NCI-H526 treated with DMSO at 0.1 percent for 48 hours (cell line): ENCODE measurements around the gene SCN11A.
"Not testable (repeated sequence)": the region's sequence is repeated elsewhere in the genome, so short reads cannot be mapped to it uniquely, and the experiment has no call there.

Experiments used
- DNase-seq: peaks from one replicate; lab custom pipeline; 2025; lab: John Stamatoyannopoulos, UW

The SCN11A gene

GRCh38 chr3:39065197-39065596 lies 13.5 kb upstream of the SCN11A start:
- peak; percentile 35 for DNase-seq

GRCh38 chr3:39064646-39065045 lies 12.9 kb upstream of the SCN11A start:
- DNase-seq = no peak

DNA sequence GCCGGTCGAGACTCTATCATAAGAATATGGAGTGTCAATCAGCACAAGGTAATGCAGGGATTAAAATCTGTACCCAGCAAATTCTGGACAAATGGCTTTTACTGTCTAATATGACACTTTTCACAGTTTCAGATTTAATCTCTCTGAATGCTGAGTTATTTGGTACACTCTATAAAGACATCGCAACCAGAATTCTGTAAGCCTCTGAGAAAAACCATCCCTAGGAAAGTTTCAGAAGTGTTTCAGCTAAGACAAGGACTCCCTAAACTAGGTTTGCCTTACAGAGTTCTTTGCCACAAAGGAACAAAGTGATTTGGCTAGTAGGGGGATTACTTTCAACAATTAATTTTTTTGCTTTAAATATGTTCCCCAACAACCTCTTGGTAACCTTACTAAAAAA lies 11.4 kb upstream of the SCN11A start:
- DNase-seq = no peak

GRCh38 chr3:39062180-39062579 lies 10.4 kb upstream of the SCN11A start:
- no peak for DNase-seq

DNA sequence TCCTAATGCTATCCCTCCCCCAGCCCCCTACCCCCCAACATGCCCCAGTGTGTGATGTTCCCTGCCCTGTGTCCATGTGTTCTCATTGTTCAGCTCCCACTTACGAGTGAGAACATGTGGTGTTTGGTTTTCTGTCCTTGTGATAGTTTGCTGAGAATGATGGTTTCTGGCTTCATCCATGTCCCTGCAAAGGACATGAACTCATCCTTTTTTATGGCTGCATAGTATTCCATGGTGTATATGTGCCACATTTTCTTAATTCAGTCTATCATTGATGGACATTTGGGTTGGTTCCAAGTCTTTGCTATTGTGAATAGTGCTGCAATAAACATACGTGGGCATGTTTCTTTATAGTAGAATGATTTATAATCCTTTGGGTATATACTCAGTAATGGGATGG lies 9.5 kb upstream of the SCN11A start:
- not testable (repeated sequence) for DNase-seq

- DNase-seq = no peak
Measured at GRCh38 chr3:39056151-39056550, 4.4 kb upstream of the SCN11A start.

DNA sequence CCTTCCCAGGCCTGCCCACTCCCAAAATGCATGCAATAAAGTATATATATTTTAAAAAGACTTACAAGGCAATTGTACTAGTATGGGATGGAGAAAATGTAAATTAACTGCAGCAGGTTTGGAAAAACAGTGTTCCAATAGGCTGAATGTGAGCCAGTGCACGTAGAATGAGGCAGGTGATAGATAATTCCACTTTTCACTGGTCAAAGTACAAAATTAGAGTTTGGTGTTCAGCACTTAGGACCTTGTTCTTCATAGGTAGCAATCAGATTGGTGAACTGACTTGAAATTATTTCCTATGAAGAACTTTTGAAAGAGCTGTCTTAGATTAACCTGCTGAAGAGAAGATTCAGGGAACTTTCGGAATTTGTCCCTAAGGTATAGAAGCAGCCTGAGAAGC lies 2.0 kb upstream of the SCN11A start:
- no peak for DNase-seq

DNA sequence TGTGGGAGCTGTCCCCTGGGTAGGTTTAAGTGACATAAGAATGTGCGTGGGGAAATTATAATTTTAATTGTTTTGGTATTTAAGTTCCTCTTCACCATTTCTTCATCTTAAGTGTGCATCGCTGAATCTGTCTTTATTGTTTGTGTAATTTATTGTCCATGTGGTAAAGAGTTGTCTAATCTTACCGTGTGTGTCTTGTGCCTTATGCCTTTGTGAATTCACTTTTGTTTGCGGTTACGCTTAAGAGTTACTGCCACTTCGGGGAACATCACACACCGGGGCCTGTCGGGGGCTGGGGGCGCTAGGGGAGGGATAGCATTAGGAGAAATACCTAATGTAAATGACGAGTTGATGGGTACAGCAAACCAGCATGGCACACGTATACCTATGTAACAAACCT lies 839 bp upstream of the SCN11A start:
- no peak for DNase-seq

DNA sequence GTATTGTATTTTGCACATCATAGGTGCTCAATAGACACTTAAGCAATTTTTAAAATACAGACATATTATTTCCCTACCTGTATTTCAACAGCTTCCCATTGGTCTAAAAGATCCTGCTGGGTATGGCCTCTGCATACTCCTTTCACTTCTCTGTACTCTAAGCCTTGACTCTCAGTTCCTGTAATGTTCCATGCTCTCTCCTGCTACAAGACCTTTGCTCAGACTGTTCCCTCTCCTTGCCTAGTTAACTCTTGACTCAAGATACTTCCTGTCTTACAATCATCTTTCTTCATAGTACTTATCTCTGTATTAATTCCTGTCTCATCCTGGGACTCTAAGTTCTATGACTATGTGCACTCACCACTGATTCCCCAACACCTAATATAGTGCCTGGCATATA lies 1.7 kb downstream of the SCN11A start:
- DNase-seq = no peak

DNA sequence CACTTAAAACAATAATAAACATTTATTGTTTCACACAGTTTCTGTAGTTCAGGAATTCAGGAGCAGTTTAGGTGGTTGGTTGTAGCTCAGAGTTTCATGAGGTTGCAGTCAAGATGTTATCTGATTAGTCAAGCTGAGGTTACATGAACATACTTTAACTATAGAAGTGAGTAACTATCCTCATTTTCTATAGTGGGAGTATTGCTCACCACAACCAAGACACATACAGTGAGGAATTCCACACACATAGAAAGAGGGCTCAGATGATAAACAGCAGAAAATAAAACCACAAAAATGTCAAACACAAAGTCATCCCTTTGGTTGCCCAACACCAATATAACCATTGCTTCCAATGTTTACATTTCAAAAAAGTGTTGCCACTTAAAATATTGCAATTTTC lies 13.6 kb downstream of the SCN11A start:
- no peak for DNase-seq

- no peak for DNase-seq
Measured at GRCh38 chr3:39029556-39029955, 22.2 kb downstream of the SCN11A start.

DNA sequence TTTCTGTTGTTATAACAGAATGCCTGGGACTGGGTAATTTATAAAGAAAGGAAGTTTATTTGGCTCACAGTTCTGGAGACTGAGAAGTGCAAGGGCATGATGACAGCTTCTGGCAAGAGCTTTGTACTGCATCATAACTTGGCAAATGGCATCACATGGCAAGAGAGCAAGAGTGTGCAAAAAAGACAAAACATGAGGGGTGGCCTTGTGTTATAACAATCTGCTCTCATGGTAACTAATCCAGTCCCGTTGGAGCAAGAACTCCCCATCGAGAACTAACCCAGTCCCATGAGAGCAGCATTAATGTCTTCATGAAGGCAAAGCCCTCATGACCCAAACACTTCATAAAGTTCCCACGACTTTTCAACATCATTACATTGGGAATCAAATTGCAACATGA lies 23.2 kb downstream of the SCN11A start:
- DNase-seq = no peak

GRCh38 chr3:39025222-39025970 lies 26.3 kb downstream of the SCN11A start:
- DNase-seq = no peak

DNA sequence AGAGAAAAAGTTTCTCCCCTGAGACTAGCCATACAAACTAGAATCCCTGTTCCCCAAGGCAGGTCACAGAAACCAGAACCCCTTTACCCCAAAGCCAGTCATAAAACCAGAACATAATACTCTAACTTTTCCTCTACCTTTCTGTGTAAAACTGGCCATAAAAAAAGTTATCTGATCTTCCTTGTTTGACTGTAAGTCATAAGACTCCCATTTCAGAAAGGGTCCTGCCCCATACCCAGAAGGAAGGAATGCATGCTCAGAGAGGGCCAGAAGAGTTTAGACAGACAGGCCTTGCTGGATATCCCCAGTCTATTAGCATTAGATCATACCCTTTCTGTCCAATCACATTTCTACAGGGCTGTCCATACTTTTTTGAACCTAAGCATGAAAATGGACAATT lies 27.2 kb downstream of the SCN11A start:
- DNase-seq = no peak

DNA sequence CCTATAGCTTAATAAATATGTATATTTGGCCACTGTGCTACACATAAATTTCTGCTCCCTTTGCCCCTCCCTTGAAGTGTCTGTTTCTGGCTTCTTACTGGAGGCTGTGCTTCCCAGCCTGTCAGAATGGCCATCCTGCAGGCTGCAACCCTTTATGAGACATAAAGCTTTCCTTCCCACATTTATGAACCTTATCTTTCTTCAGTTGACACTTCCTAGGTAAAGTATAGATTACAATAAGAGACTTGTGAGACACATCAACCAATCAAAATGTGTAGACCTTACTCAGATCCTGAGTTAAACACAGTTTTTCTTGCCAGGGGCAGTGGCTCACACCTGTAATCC lies 29.5 kb downstream of the SCN11A start:
- no peak for DNase-seq

- DNase-seq = no peak
Measured at GRCh38 chr3:39021465-39022285, 30.1 kb downstream of the SCN11A start.

DNA sequence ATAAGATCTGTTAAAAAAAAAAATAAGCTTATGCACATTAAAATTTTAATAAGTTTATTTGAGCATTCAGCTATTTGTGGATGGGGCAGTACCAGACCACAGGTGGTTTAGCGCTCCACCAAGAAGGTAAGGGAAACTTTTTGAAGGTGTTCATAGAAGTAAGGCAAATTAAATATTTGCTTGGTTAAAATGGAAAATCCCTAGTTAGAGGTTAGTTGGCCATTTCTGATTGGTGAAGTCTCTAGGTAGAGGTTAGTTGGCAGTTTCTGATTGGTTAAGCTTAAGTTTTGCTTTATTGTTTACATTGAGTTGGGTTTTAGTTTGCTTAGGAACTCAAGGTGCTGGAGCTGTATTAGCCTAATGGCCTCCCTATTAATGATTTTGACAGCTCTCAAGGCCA lies 30.7 kb downstream of the SCN11A start:
- no peak for DNase-seq

- no peak for DNase-seq
Measured at GRCh38 chr3:39019299-39019698, 32.4 kb downstream of the SCN11A start.

- peak; percentile 12 for DNase-seq
Measured at GRCh38 chr3:39015418-39015817, 36.3 kb downstream of the SCN11A start.

DNA sequence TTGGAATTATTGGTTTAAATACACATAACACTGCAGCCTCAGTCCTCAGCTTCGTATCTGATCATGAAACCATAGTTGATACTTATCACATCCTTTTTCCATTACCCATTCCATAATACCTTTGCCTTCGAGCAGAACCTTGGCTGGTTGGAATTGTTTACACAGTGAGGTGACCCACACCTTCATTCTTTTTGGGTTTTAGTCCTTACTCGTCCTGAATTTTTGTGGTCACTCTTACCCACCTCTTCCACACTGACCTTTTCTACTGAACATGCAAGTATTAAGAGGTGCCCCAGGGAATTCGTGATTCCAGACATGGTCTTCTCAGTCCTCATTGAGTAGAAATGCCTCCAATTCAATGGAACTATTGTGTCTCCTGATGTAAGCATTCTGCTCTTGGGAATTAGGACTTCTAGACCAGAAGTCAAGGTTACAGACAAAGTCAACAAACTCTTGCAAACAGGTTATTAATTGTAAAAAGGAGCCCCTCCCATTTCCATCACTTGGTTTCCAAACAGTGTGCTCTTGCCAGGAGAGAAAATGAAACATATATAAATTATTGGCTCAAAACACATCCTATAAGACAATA lies 37.7 kb downstream of the SCN11A start:
- DNase-seq = no peak

GRCh38 chr3:39013289-39013688 lies 38.5 kb downstream of the SCN11A start:
- DNase-seq = no peak

DNA sequence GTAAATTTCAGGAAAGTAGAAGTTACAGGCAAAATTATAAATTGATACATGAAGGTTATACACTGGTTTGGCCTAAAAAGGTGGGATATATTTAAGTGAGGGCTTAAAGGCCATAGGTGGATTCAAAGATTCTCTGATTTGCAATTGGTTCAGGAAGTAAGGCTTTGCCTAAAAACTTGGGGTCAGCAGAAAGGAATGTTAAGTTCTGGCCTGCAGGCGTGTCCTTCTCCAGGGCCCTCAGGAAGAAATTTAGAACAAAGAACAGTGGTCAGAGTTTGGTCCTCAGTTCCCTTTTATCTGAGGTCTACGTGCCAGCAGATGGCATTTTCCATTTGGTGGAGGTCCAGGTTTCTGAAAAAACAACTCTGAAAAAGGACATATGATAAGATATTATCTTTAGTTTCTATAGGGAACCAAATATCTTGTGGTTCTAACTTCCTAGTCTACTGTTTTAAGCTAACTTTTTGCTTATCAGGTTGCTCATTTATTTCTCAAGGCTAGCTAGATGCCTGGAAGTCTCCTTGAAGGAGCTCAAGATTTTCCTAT lies 40.5 kb downstream of the SCN11A start:
- no peak for DNase-seq

- DNase-seq = no peak
Measured at GRCh38 chr3:39005295-39005694, 46.4 kb downstream of the SCN11A start.
